Loucy (cell line): ENCODE data around the gene MRPS6.

Source experiments
- H2AFZ ChIP-seq: fragments of 200-600 bp; sonication (generic); 2 replicates; pipeline ENCODE4 v1.6.0; 2016; ENCODE audit warnings: antibody characterized with exemption, mild to moderate bottlenecking, low read length, moderate library complexity
- H3F3A ChIP-seq: fragments of 200-600 bp; 2 replicates; pipeline ENCODE4 v1.6.0; 2016; ENCODE audit warnings: antibody characterized with exemption, low read depth, mild to moderate bottlenecking
- H3K27me3 ChIP-seq: fragments of 200-600 bp; sonication (generic); 2 replicates; pipeline ENCODE4 v1.6.1; 2014; ENCODE audit warnings: low read length, mild to moderate bottlenecking; ENCODE audit not compliant: insufficient read depth, poor library complexity, severe bottlenecking
- H3K36me3 ChIP-seq: fragments of 200-600 bp; sonication (generic); 2 replicates; pipeline ENCODE4 v1.6.1; 2016; ENCODE audit warnings: low read length; ENCODE audit not compliant: insufficient read depth
- H3K4me1 ChIP-seq: fragments of 200-600 bp; sonication (generic); 2 replicates; pipeline ENCODE4 v1.5.1; 2014; ENCODE audit warnings: low read length, mild to moderate bottlenecking; ENCODE audit not compliant: insufficient read depth, poor library complexity, severe bottlenecking
- H3K4me2 ChIP-seq: fragments of 200-600 bp; sonication (generic); 2 replicates; pipeline ENCODE4 v1.6.0; 2014; ENCODE audit warnings: antibody characterized with exemption, low read length, low read depth, mild to moderate bottlenecking; ENCODE audit not compliant: poor library complexity, severe bottlenecking
- H3K4me3 ChIP-seq: fragments of 200-600 bp; sonication (generic); 2 replicates; pipeline ENCODE4 v1.5.1; 2014; ENCODE audit warnings: low read length, mild to moderate bottlenecking, mixed read lengths; ENCODE audit not compliant: poor library complexity, severe bottlenecking
- H3K79me2 ChIP-seq: fragments of 200-600 bp; sonication (generic); 2 replicates; pipeline ENCODE4 v1.6.1; 2014; ENCODE audit warnings: low read length; ENCODE audit not compliant: insufficient read depth
- H3K9ac ChIP-seq: fragments of 200-600 bp; sonication (generic); 2 replicates; pipeline ENCODE4 v1.6.0; 2014; ENCODE audit warnings: mild to moderate bottlenecking, low read depth, low read length, moderate library complexity; ENCODE audit not compliant: poor library complexity, severe bottlenecking
- H3K9me2 ChIP-seq: fragments of 200-600 bp; sonication (generic); replicated peaks from 2 replicates; pipeline ENCODE4 v1.6.1; 2016; ENCODE audit warnings: low read depth, low read length, mixed read lengths
- H3K9me3 ChIP-seq: fragments of 200-600 bp; sonication (generic); 2 replicates; pipeline ENCODE4 v1.6.1; 2014; ENCODE audit warnings: mild to moderate bottlenecking, antibody characterized with exemption, low read length, low read depth; ENCODE audit not compliant: insufficient read depth
- H4K20me1 ChIP-seq: fragments of 200-600 bp; sonication (generic); 2 replicates; pipeline ENCODE4 v1.6.0; 2014; ENCODE audit warnings: antibody characterized with exemption, low read length, mild to moderate bottlenecking; ENCODE audit not compliant: insufficient read depth, poor library complexity, severe bottlenecking
- CTCF ChIP-seq: fragments of 200-600 bp; sonication (generic); conservative IDR thresholded peaks from 2 replicates; pipeline ENCODE4 v1.5.1; 2014; ENCODE audit warnings: mild to moderate bottlenecking, antibody characterized with exemption, low read length
- EZH2phosphoT487 ChIP-seq: fragments of 200-600 bp; IDR thresholded peaks from 2 replicates; pipeline ENCODE4 v1.6.1; 2018; ENCODE audit warnings: antibody characterized with exemption, mild to moderate bottlenecking, moderate library complexity, borderline replicate concordance

MRPS6 gene

GRCh38 chr21:34065027-34065426 is 8.4 kb upstream of the MRPS6 start:
- no peaks in the 10 kb centered on the region for H3K27me3 ChIP-seq
- TF ChIP-seq CTCF (no peak), EZH2phosphoT487 (no peak)
- no peak overlapping the region for H3K4me3 ChIP-seq
- no peak overlapping the region for H3K4me2 ChIP-seq
- H3K36me3 ChIP-seq, result no peaks in the 10 kb centered on the region
- H3K4me1 ChIP-seq, result no peaks in the 10 kb centered on the region
- H3K79me2 ChIP-seq, result no peaks in the 10 kb centered on the region
- no peak overlapping the region for H2AFZ ChIP-seq
- no peaks in the 10 kb centered on the region for H3F3A ChIP-seq
- H3K9me2 ChIP-seq, result no peaks in the 10 kb centered on the region
- no peaks in the 10 kb centered on the region for H3K9me3 ChIP-seq
- no peak overlapping the region for H3K9ac ChIP-seq
- H4K20me1 ChIP-seq, result no peaks in the 10 kb centered on the region

GRCh38 chr21:34071683-34072082 is 1.7 kb upstream of the MRPS6 start:
- Histone ChIP-seq H3K9me3 (no peaks in the 10 kb centered on the region), H3K9ac (no peak overlapping the region)

GRCh38 chr21:34072145-34073031 is 990 bp upstream of the MRPS6 start:
- H2AFZ ChIP-seq, result peak overlapping the region; percentile 3; the same call in 1 of the 2 replicates
- no peaks in the 10 kb centered on the region for H3K9me3 ChIP-seq
- no peaks in the 10 kb centered on the region for H3K9me2 ChIP-seq
- H3K4me2 ChIP-seq, result no peak overlapping the region
- H3F3A ChIP-seq, result 0 out of 2 replicates have a peak, but pooled peaks cover 3% of the 10 kb centered on the region
- peaks cover 26% of the 10 kb centered on the region for H3K4me1 ChIP-seq
- no peak overlapping the region for H3K9ac ChIP-seq
- H4K20me1 ChIP-seq, result peaks cover 34% of the 10 kb centered on the region
- no peak for TF ChIP-seq EZH2phosphoT487
- no peak for TF ChIP-seq CTCF
- H3K27me3 ChIP-seq, result no peaks in the 10 kb centered on the region
- H3K79me2 ChIP-seq, result peaks cover 36% of the 10 kb centered on the region
- no peaks in the 10 kb centered on the region for H3K36me3 ChIP-seq
- no peak overlapping the region for H3K4me3 ChIP-seq

More at GRCh38 chr21:34071683-34072082, 1.7 kb upstream of the MRPS6 start:
- Histone ChIP-seq H3K4me1 (peaks cover 19% of the 10 kb centered on the region), H3F3A (0 out of 2 replicates have a peak, but pooled peaks cover 3% of the 10 kb centered on the region), H3K4me2 (no peak overlapping the region), H3K9me2 (no peaks in the 10 kb centered on the region), H4K20me1 (peaks cover 27% of the 10 kb centered on the region), H2AFZ (no peak overlapping the region), H3K27me3 (no peaks in the 10 kb centered on the region), H3K4me3 (no peak overlapping the region), H3K36me3 (no peaks in the 10 kb centered on the region), H3K79me2 (peaks cover 29% of the 10 kb centered on the region)
- TF ChIP-seq EZH2phosphoT487 (no peak), CTCF (no peak)
